Right cardiac atrium (tissue), 5 donors: ENCODE results near the gene PIK3R4. TPM values are rescaled to one million over a fixed set of nuclear protein-coding genes. Genes with fewer than 3 reads are reported as not detected.

Experiments
- ATAC-seq, 2 donors: fragments of 200-7000 bp; cut with Tn5 transposase; one replicate each; pipeline versions ENCODE4 v1.8.0 to v1.9.1; 2020; ENCODE audit warnings: moderate library complexity in 2 of 2, mild to moderate bottlenecking in 1 of 2
- DNase-seq, 3 donors: peaks; one replicate each; pipeline ENCODE4 v3.0.0-alpha.2; 2020
- H3K27ac ChIP-seq: one replicate; pipeline ENCODE4 v1.5.1; 2013; ENCODE audit warnings: mild to moderate bottlenecking, low read length, control low read depth, moderate library complexity
- H3K27me3 ChIP-seq: one replicate; pipeline ENCODE4 v1.6.1; 2013; ENCODE audit not compliant: control insufficient read depth, insufficient read depth
- H3K4me1 ChIP-seq: one replicate; pipeline ENCODE4 v1.6.1; 2013; ENCODE audit warnings: low read length; ENCODE audit not compliant: control insufficient read depth, insufficient read depth
- H3K4me3 ChIP-seq: one replicate; pipeline ENCODE4 v1.5.1; 2013; ENCODE audit warnings: low read length, control low read depth
- H3K9me3 ChIP-seq: one replicate; pipeline ENCODE4 v1.6.1; 2013; ENCODE audit warnings: low read length; ENCODE audit not compliant: control insufficient read depth
- WGBS: extraction: QIAGEN DNeasy Blood & Tissue Kit; methylation state at CpG from one replicate; pipeline ENCODE4 v1.1.7; 2013; 5-methylcytosine and 5-hydroxymethylcytosine counted together
- intact Hi-C, 4 donors: fragments of 100-400 bp; cut with DNase I; formaldehyde crosslinking; loops; one replicate each; pipeline versions ENCODE4 v1.11.0 to v1.14.0; 2022 to 2023
- polyA plus RNA-seq: library from polyadenylated mRNA; stranded (reverse); fragments of 200-250 nt; gene quantifications from one replicate; pipeline ENCODE4 v1.2.3, GENCODE V29; 2013
- total RNA-seq, 4 donors: library from RNA; stranded (reverse); fragmentation: NEBNext Ultra II Directional; extraction: Animal tissue kit (Norgen Biotek cat#: 25700); gene quantifications; one replicate each; pipeline ENCODE4 v1.2.1, GENCODE V29; 2021
- donor health status: healthy with polysubstance abuse.
- donor health status: DM: no; HTN: yes; CAD: no.
- donor health status: DM: no; HTN: no; CAD: no.
- donor health status: DM: no; HTN: yes; CAD: no; lungs with severe emphysema.
- donor health status: DM: yes; HTN: yes; CAD: no.

Gene PIK3R4
- total and polyA plus RNA-seq, 5 donors, result 15.1 to 24.6 (median 18.2) TPM

- Histone ChIP-seq H3K27me3 (no peaks in the 10 kb centered on the region), H3K9me3 (no peaks in the 10 kb centered on the region), H3K27ac (no peak overlapping the region), H3K4me1 (no peaks in the 10 kb centered on the region), H3K4me3 (no peak overlapping the region)
- DNase-seq (no peak), ATAC-seq (no peak)
- 87% methylated on average over 3 of the region's 3 CpGs for WGBS
- intact Hi-C loops, result no loop called here
Observed at GRCh38 chr3:130688697-130689470, 57.7 kb downstream of the PIK3R4 start.

DNA sequence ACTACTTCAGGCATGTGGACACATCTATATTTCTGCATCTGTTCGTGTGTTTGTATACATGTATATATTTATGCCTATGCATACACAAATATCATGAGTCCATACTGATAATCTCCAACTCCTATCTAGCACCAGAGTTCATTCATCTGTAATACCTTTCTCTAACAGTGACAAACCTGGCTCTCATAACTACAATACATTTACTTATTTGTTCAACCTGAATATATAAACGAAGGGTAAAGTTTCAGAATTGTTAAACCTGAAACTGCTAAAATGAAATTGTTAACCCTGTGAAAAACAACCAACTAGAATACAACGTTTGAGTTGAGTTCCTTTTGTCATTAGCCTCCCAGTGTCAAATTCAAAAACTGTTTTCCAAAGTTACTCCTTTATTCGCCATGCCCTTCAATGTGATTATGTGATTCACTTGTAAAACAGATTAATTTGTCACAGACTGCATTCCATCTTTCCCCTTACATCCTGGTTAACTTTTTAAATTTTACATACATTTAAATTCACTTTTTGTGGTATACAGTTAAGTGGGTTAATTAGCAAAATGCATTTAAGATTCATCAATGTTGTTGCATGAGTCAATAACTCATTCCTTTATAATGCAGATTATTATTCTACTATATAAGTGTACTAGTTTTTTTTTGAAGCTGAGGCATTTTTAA lies 58.5 kb downstream of the PIK3R4 start:
- ATAC-seq (no peak), DNase-seq (no peak)
- WGBS, result 83% methylated on average over 4 of the region's 4 CpGs
- Histone ChIP-seq H3K9me3 (no peaks in the 10 kb centered on the region), H3K27me3 (no peaks in the 10 kb centered on the region), H3K4me3 (no peak overlapping the region), H3K4me1 (no peaks in the 10 kb centered on the region), H3K27ac (no peak overlapping the region)
- intact Hi-C loops, result no loop called here

DNA sequence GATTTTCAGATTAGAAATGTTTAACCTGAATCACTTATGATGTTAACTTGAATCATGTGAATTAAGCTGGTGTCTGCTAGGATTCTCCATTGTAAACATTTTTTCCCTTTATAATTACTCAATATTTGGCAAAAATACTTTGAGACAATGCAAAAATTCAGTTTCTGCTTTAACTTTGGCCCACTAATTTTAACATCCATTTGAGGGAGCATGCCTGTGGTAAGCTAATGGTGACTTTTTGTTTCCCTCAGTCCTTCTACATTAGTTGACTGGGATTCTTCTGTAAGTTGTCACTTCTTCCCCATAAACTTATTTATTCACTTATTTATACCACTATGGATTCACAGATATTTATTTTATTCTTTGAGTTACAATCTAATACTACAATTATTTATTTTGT lies 59.3 kb downstream of the PIK3R4 start:
- Histone ChIP-seq H3K27me3 (no peaks in the 10 kb centered on the region), H3K27ac (no peak overlapping the region), H3K9me3 (no peaks in the 10 kb centered on the region), H3K4me1 (no peaks in the 10 kb centered on the region), H3K4me3 (no peak overlapping the region)
- no peak for DNase-seq
- intact Hi-C loops, result no loop called here
- ATAC-seq, result no peak

GRCh38 chr3:130686833-130687232 lies 59.8 kb downstream of the PIK3R4 start:
- H3K9me3 ChIP-seq, result no peaks in the 10 kb centered on the region
- H3K27ac ChIP-seq, result no peak overlapping the region
- DNase-seq, result no peak
- intact Hi-C loops, result no loop called here
- 93% methylated on average over 1 of the region's 1 CpG for WGBS
- peaks cover under 1% of the 10 kb centered on the region for H3K4me1 ChIP-seq
- no peaks in the 10 kb centered on the region for H3K27me3 ChIP-seq
- H3K4me3 ChIP-seq, result no peak overlapping the region
- no peak for ATAC-seq

GRCh38 chr3:130682131-130682530 lies 64.5 kb downstream of the PIK3R4 start:
- no peak for ATAC-seq
- Histone ChIP-seq H3K4me3 (no peak overlapping the region), H3K27me3 (no peaks in the 10 kb centered on the region), H3K27ac (no peak overlapping the region), H3K9me3 (no peaks in the 10 kb centered on the region), H3K4me1 (peaks cover 2% of the 10 kb centered on the region)
- WGBS, result 66% methylated on average over 2 of the region's 2 CpGs
- intact Hi-C loops, result no loop called here
- no peak for DNase-seq

- Histone ChIP-seq H3K9me3 (no peaks in the 10 kb centered on the region), H3K27ac (no peak overlapping the region), H3K4me3 (no peak overlapping the region), H3K27me3 (no peaks in the 10 kb centered on the region), H3K4me1 (peaks cover 2% of the 10 kb centered on the region)
- no peak for ATAC-seq
- intact Hi-C loops, result no loop called here
- no peak for DNase-seq
- 74% methylated on average over 7 of the region's 7 CpGs for WGBS
Observed at GRCh38 chr3:130679218-130679617, 67.4 kb downstream of the PIK3R4 start.

- no peak overlapping the region for H3K4me3 ChIP-seq
- no peak for ATAC-seq
- H3K9me3 ChIP-seq, result no peaks in the 10 kb centered on the region
- H3K27me3 ChIP-seq, result no peaks in the 10 kb centered on the region
- no peak for DNase-seq
- peaks cover 2% of the 10 kb centered on the region for H3K4me1 ChIP-seq
- 32% methylated on average over 1 of the region's 1 CpG for WGBS
- H3K27ac ChIP-seq, result no peak overlapping the region
- intact Hi-C loops, result no loop called here
Observed at GRCh38 chr3:130677343-130677742, 69.3 kb downstream of the PIK3R4 start.

DNA sequence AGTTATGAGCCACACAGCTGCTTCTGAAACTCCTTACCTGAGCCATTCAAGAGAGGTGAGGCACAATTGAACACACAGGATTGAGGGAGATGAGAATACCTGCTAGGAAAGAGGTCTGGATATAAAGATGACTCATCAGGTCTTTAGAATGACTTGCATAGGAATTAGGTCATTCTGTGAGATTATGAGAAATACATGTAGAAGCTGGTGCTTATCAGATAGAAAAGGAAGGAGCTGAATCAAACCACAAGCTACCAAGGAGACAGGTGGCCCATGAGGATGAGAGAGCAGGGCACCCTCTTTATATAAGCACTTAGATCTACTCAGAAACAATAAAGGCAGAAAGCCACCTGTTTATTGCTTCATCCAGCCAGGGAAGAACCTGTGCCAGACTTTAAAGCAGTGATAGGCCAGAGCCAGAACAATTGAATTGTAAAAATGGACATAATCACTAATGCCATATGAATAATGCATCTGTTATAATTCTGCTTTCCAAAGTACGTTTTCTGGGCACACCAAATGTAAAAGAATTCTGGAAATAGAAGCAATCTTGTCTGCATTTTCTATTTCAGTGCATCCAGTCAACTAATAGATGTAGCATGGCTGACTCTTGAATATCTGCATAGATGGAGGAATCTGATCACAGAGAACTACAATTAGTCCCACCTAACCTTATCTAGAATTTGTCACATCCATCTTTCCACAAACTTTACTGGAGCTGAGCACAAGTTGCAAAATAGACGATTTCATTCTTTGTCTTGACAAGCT lies 74.9 kb downstream of the PIK3R4 start:
- WGBS, result 82% methylated on average over 2 of the region's 2 CpGs
- intact Hi-C loops, result no loop called here
- ATAC-seq (no peak), DNase-seq (no peak)
- no peaks in the 10 kb centered on the region for H3K9me3 ChIP-seq
- no peak overlapping the region for H3K4me3 ChIP-seq
- no peaks in the 10 kb centered on the region for H3K4me1 ChIP-seq
- no peaks in the 10 kb centered on the region for H3K27me3 ChIP-seq
- H3K27ac ChIP-seq, result no peak overlapping the region

DNA sequence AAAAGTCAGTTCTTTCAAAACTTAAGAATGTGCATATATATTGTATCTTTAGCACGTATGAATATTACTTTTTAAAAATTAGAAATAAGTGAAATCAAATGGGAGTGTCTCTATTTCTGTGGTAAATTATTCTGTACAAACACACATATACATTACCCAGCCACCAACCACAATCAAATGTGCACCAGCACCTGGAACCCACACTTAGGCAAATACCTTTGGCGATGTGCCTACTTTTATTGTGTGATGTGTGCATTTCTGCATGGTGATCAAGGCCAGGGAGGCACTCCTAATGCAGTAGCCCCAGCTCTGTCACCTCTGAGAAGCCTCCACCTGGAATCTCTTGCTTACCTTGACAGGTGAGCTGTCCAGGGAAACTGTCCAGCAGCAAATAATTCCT lies 76.9 kb downstream of the PIK3R4 start:
- Histone ChIP-seq H3K27me3 (no peaks in the 10 kb centered on the region), H3K27ac (no peak overlapping the region), H3K4me1 (no peaks in the 10 kb centered on the region), H3K4me3 (no peak overlapping the region), H3K9me3 (no peaks in the 10 kb centered on the region)
- ATAC-seq (no peak), DNase-seq (no peak)
- 90% methylated on average over 2 of the region's 2 CpGs for WGBS
- intact Hi-C loops, result no loop called here

- 86% methylated on average over 2 of the region's 2 CpGs for WGBS
- ATAC-seq (no peak), DNase-seq (no peak)
- no peaks in the 10 kb centered on the region for H3K27me3 ChIP-seq
- intact Hi-C loops, result no loop called here
- peaks cover 1% of the 10 kb centered on the region for H3K4me1 ChIP-seq
- no peak overlapping the region for H3K27ac ChIP-seq
- no peaks in the 10 kb centered on the region for H3K9me3 ChIP-seq
- no peak overlapping the region for H3K4me3 ChIP-seq
Observed at GRCh38 chr3:130663092-130663491, 83.5 kb downstream of the PIK3R4 start.

- Histone ChIP-seq H3K27me3 (no peaks in the 10 kb centered on the region), H3K9me3 (no peaks in the 10 kb centered on the region), H3K27ac (no peak overlapping the region), H3K4me1 (peaks cover 1% of the 10 kb centered on the region), H3K4me3 (no peak overlapping the region)
- intact Hi-C loops, result no loop called here
- DNase-seq (no peak), ATAC-seq (no peak)
- WGBS, result 61% methylated on average over 1 of the region's 1 CpG
Observed at GRCh38 chr3:130662501-130662996, 84.1 kb downstream of the PIK3R4 start.
